Stomach (tissue), 9 donors: ENCODE results near the gene ULBP1. TPM values are rescaled to one million over a fixed set of nuclear protein-coding genes. Genes with fewer than 3 reads are reported as not detected.
"Not testable (repeated sequence)": the region's sequence is repeated elsewhere in the genome, so short reads cannot be mapped to it uniquely, and the experiment has no call there.

Source experiments
- DNase-seq, 2 donors: peaks; one replicate each; pipeline versions ENCODE4 v3.0.0 to v3.0.0-alpha.2; 2013 to 2019
- H3K27ac ChIP-seq, 5 donors: fragments of 200-600 bp in 4 of 5; sonication (generic) in 4 of 5; one replicate each; pipeline ENCODE4 v1.5.1; 2013 to 2019; ENCODE audit warnings: mild to moderate bottlenecking in 1 of 5, moderate library complexity in 1 of 5
- H3K27me3 ChIP-seq, 3 donors: fragments of 200-600 bp; sonication (generic); one replicate each; pipeline ENCODE4 v1.5.1; 2017 to 2019; ENCODE audit warnings: mixed run types in 1 of 3
- H3K36me3 ChIP-seq, 4 donors: fragments of 200-600 bp; sonication (generic); 1 replicate in 3 of 4; 2 replicates in 1 of 4; pipeline ENCODE4 v1.5.1; 2016 to 2019
- H3K4me1 ChIP-seq, 4 donors: fragments of 200-600 bp; sonication (generic); one replicate each; pipeline ENCODE4 v1.5.1; 2016 to 2019
- H3K4me3 ChIP-seq, 4 donors: fragments of 200-600 bp; sonication (generic) in 3 of 4; one replicate each; pipeline ENCODE4 v1.5.1; 2016 to 2019; ENCODE audit warnings: mild to moderate bottlenecking in 1 of 4
- H3K9me3 ChIP-seq, 4 donors: fragments of 200-600 bp; sonication (generic); one replicate each; pipeline ENCODE4 v1.5.1; 2016 to 2019
- CTCF ChIP-seq, 7 experiments: fragments of 450-650 bp in 4 of 7; fragments of 200-600 bp in 3 of 7; sonication (generic) in 3 of 7; IDR thresholded peaks; one replicate each; pipeline ENCODE4 v1.5.1; 2016 to 2019; ENCODE audit warnings: antibody characterized with exemption in 7 of 7, control low read depth in 2 of 7, mild to moderate bottlenecking in 1 of 7
- POLR2A ChIP-seq, 4 donors: fragments of 450-650 bp; IDR thresholded peaks; one replicate each; pipeline ENCODE4 v1.6.1; 2016; ENCODE audit warnings: antibody characterized with exemption in 4 of 4, control low read depth in 2 of 4, mild to moderate bottlenecking in 1 of 4, moderate library complexity in 1 of 4
- POLR2AphosphoS5 ChIP-seq, 3 donors: sonication (generic); formaldehyde crosslinking; IDR thresholded peaks; one replicate each; pipeline ENCODE4 v1.6.1; 2016; ENCODE audit warnings: antibody characterized with exemption in 3 of 3
- WGBS, 5 donors: extraction: QIAGEN DNeasy Blood & Tissue Kit in 3 of 5; methylation state at CpG; one replicate each; pipeline versions ENCODE4 v1.1.5 to v1.1.7; 2013 to 2018; 5-methylcytosine and 5-hydroxymethylcytosine counted together
- intact Hi-C: fragments of 100-400 bp; cut with DNase I; formaldehyde crosslinking; loops from one replicate; pipeline ENCODE4 v1.15.1; 2023; ENCODE audit warnings: low total_unique reads
- polyA plus RNA-seq, 3 donors: library from polyadenylated mRNA; stranded (reverse); fragments of 200-250 nt; gene quantifications; one replicate each; pipeline ENCODE4 v1.2.3, GENCODE V29; 2013
- total RNA-seq, 5 donors: library from RNA; depleted of rRNA; stranded (reverse); fragments of >200 nt; gene quantifications; one replicate each; pipeline versions ENCODE4 v1.1.0 to v1.2.3, GENCODE V29; 2014 to 2016
- donor health status: healthy with polysubstance abuse.
- donor health status: Bipolar disorder and iron deficiency.
- donor health status: healthy.

Gene ULBP1
- total and polyA plus RNA-seq, 8 donors, result 0.03 to 1.3 TPM; not detected in 6

DNA sequence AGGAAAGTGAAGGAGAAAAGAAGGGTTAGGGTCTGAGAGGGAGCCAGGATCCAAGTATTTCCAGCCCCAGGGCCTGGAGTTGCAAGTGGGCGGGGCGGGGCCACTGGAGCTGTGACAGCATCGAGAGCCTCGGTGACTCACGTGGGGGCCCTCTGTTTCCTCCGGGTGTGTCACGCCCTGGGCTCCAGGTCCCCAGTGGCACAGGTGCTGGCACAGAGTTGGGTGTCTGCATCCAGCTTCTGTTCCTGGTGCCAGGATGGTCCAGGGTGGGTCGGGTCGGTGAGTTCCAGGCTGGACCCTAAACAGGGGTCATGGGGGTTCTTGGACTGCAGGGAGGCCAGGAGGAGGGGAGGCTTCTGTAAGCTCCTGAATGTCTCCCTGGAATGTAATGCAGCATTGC is 44.8 kb downstream of the ULBP1 start:
- intact Hi-C loops, result no loop called here
- Histone ChIP-seq H3K4me3 (no peak overlapping the region), H3K36me3 (no peaks in the 10 kb centered on the region), H3K27ac (no peak overlapping the region), H3K27me3 (peaks cover 0 to 92% (median 42%) of the 10 kb centered on the region in 3 donors), H3K9me3 (no peaks in the 10 kb centered on the region), H3K4me1 (peaks cover 7 to 24% (median 16%) of the 10 kb centered on the region in 4 donors)
- TF ChIP-seq POLR2A (IDR thresholded peaks at IDR 0.05), result no peak
- peak; percentile 49 to 60 for DNase-seq
- 28 to 42% (median 33%) methylated on average over 8 to 9 of the region's 9 CpGs for WGBS, 5 donors

- Histone ChIP-seq H3K27me3 (peaks cover 12 to 96% (median 61%) of the 10 kb centered on the region in 3 donors), H3K4me1 (peaks cover 4 to 19% (median 11%) of the 10 kb centered on the region in 4 donors)
- H3K9me3 ChIP-seq, DNase-seq, intact Hi-C loops, H3K4me3 ChIP-seq, H3K27ac ChIP-seq, H3K36me3 ChIP-seq: not testable (repeated sequence)
- WGBS, 5 donors, result 26 to 44% (median 40%) methylated on average over 8 of the region's 8 CpGs
Observed at GRCh38 chr6:150012846-150013784, 49.4 kb downstream of the ULBP1 start.

- intact Hi-C loops, DNase-seq, H3K36me3 ChIP-seq, H3K9me3 ChIP-seq, H3K27ac ChIP-seq: not testable (repeated sequence)
- WGBS, 5 donors, result 12 to 20% (median 14%) methylated on average over 8 to 11 of the region's 24 CpGs
- H3K4me1 ChIP-seq, result peaks cover 4 to 19% (median 9%) of the 10 kb centered on the region in 4 donors
- peaks cover 12 to 96% (median 60%) of the 10 kb centered on the region in 3 donors for H3K27me3 ChIP-seq
- H3K4me3 ChIP-seq, result peak overlapping the region in 1 of 4 donors; percentile 3
Observed at GRCh38 chr6:150013785-150014622, 50.3 kb downstream of the ULBP1 start.

GRCh38 chr6:150014623-150015280 is 51.0 kb downstream of the ULBP1 start:
- H3K9me3 ChIP-seq, H3K27ac ChIP-seq, DNase-seq, intact Hi-C loops, H3K36me3 ChIP-seq: not testable (repeated sequence)
- peaks cover 12 to 93% (median 60%) of the 10 kb centered on the region in 3 donors for H3K27me3 ChIP-seq
- peaks cover 4 to 19% (median 9%) of the 10 kb centered on the region in 4 donors for H3K4me1 ChIP-seq
- H3K4me3 ChIP-seq, result peak overlapping the region in 1 of 4 donors; percentile 3
- 3 to 6% (median 5%) methylated on average over 4 to 48 of the region's 50 CpGs for WGBS, 5 donors

- not testable (repeated sequence) for H3K27ac ChIP-seq, H3K36me3 ChIP-seq, H3K9me3 ChIP-seq, DNase-seq
- Histone ChIP-seq H3K4me1 (peaks cover 4 to 19% (median 9%) of the 10 kb centered on the region in 4 donors), H3K27me3 (peaks cover 12 to 86% (median 53%) of the 10 kb centered on the region in 3 donors), H3K4me3 (peak overlapping the region in 1 of 4 donors; percentile 3)
- intact Hi-C loops, result loop anchor here (2.0 kb wide), 1 partner anchor 79 kb away; no protein-coding TSS in a partner anchor
- WGBS, 5 donors, result 2 to 6% (median 4%) methylated on average over 10 to 15 of the region's 15 CpGs
Observed at GRCh38 chr6:150015281-150016001, 51.7 kb downstream of the ULBP1 start.

DNA sequence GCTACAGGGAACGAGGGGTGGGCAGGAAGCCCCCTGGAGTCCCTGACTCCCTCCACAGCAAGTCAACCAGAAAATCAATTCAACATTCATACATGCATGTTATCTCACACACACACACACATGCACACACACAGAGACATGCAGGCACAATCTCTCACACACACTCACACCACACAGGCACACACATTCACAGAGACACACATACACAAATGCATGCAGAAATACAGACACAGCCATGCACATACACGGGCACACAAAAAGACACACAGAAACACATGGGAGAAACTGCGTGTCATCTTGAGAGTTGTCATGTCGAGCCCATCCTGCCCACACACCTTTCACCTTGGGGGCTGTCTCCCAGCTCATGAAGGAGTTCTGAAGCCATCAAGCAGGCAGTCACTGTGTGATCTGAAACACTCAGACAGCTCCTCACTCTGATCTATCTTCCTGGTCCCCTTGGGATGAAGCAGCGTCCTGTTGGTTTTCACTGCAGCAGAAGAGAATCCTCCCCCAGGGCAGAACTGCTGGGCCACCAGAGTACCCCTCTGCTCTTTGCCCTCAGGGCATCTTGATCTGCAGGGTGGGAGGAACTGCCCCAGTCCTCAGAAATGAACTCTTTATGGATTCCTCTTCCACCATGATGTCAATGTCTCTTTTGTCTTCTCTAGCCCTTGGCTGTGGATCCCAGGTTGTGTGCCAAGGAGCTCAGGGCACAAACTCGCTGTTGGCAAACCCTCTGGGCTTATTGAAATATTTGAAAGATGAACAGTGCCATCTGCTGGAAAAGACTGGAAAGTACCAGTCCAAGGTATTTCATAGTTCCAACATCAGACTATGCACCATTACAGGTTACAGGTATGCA is 52.8 kb downstream of the ULBP1 start:
- intact Hi-C loops, result loop anchor here (2.0 kb wide), 1 partner anchor 80 kb away; no protein-coding TSS in a partner anchor
- Histone ChIP-seq H3K27ac (no peak overlapping the region), H3K4me1 (peaks cover 4 to 19% (median 9%) of the 10 kb centered on the region in 4 donors), H3K36me3 (no peaks in the 10 kb centered on the region), H3K9me3 (no peaks in the 10 kb centered on the region), H3K27me3 (peaks cover 12 to 75% (median 51%) of the 10 kb centered on the region in 3 donors), H3K4me3 (no peak overlapping the region)
- TF ChIP-seq CTCF (IDR thresholded peaks at IDR 0.05) (peak in 5 of 7 experiments; percentile 64 to 77 (median 71)), POLR2AphosphoS5 (IDR thresholded peaks at IDR 0.05) (no peak)
- 23 to 32% (median 25%) methylated on average over 6 of the region's 6 CpGs for WGBS, 5 donors
- peak; percentile 67 to 84 for DNase-seq

DNA sequence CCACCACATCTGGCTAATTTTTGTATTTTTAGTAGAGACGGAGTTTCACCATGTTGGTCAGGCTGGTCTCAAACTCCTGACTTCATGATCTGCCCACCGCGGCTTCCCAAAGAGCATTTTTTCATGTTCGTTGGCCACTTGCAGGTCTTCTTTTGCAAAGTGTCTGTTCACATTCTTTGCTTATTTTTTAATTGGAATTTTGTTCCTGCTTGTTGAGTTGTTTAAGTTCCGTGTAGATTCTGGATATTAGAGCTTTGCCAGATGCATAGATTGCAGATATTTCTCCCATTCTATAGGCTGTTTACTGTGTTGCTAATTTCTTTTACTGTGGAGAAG is 53.4 kb downstream of the ULBP1 start:
- H3K9me3 ChIP-seq, H3K4me3 ChIP-seq, H3K27ac ChIP-seq, DNase-seq, H3K36me3 ChIP-seq: not testable (repeated sequence)
- 2 to 9% (median 6%) methylated on average over 5 of the region's 5 CpGs for WGBS, 5 donors
- intact Hi-C loops, result loop anchor here (2.0 kb wide), 1 partner anchor 80 kb away; no protein-coding TSS in a partner anchor
- peaks cover 12 to 69% (median 47%) of the 10 kb centered on the region in 3 donors for H3K27me3 ChIP-seq
- peaks cover 4 to 19% (median 9%) of the 10 kb centered on the region in 4 donors for H3K4me1 ChIP-seq
